Prostate gland (tissue), 2 donors: ENCODE measurements around the gene TTC1.

Source experiments
- POLR2A ChIP-seq: fragments of 450-650 bp; IDR thresholded peaks from one replicate; pipeline ENCODE4 v1.6.1; 2016; ENCODE audit warnings: antibody characterized with exemption, mild to moderate bottlenecking
- POLR2AphosphoS5 ChIP-seq: sonication (generic); formaldehyde crosslinking; IDR thresholded peaks from one replicate; pipeline ENCODE4 v1.6.1; 2017; ENCODE audit warnings: antibody characterized with exemption
- TF ChIP-seq, protein P1 (sequence below), 4 experiments: fragments of 200-600 bp in 2 of 4; fragments of 450-650 bp in 2 of 4; sonication (generic) in 2 of 4; IDR thresholded peaks; 1 replicate in 3 of 4; 2 replicates in 1 of 4; pipeline ENCODE4 v1.5.1; 2016 to 2019; ENCODE audit warnings: antibody characterized with exemption in 4 of 4, mild to moderate bottlenecking in 2 of 4, moderate library complexity in 2 of 4

DNA sequence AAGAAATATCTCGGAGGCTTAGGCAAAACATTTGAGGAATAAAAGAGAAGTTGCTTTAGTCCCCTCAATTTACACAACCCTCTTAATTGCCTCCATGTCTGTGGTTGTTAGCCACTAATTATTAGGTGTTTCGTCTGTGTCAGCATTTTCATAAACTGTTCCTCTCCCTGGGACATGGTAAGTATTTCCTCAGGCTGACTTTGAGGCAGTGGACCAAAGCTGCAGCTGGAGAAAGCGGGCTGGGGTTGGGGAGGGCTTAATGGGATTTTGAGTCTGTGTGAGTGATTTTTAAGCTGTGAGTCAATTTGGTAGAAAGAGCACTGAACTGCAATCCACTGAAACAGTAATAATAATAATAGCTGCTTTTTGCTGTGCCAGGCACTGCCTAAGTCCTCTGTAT is 13.0 kb upstream of the TTC1 start:
- TF ChIP-seq POLR2AphosphoS5 (no peak), POLR2A (no peak)
- TF ChIP-seq, protein P1, sequence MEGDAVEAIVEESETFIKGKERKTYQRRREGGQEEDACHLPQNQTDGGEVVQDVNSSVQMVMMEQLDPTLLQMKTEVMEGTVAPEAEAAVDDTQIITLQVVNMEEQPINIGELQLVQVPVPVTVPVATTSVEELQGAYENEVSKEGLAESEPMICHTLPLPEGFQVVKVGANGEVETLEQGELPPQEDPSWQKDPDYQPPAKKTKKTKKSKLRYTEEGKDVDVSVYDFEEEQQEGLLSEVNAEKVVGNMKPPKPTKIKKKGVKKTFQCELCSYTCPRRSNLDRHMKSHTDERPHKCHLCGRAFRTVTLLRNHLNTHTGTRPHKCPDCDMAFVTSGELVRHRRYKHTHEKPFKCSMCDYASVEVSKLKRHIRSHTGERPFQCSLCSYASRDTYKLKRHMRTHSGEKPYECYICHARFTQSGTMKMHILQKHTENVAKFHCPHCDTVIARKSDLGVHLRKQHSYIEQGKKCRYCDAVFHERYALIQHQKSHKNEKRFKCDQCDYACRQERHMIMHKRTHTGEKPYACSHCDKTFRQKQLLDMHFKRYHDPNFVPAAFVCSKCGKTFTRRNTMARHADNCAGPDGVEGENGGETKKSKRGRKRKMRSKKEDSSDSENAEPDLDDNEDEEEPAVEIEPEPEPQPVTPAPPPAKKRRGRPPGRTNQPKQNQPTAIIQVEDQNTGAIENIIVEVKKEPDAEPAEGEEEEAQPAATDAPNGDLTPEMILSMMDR (IDR thresholded peaks at IDR 0.05), result no peak
